ENCODE measurements around the gene TEAD2. TPM values are rescaled to one million over a fixed set of nuclear protein-coding genes. Genes with fewer than 3 reads are reported as not detected.

The TEAD2 gene
- total RNA-seq, 1 experiment from 2014 or later: 56.2 TPM

- DNase-seq (no peak), ATAC-seq (no peak)
- intact Hi-C loops (cut with micrococcal nuclease): no loop called here
- no peak overlapping the region for H3K4me3 ChIP-seq (ENCODE audit: low read length)
- no peak overlapping the region for H3K9ac ChIP-seq (ENCODE audit: low read length)
- H3K27ac ChIP-seq (ENCODE audit: low read length): no peak overlapping the region
- no peaks in the 10 kb centered on the region for H3K9me2 ChIP-seq (replicated peaks; ENCODE audit: low read length)
- no peak overlapping the region for H2AFZ ChIP-seq (ENCODE audit: low read length)
- ChIA-PET CTCF (no interaction called here), POLR2A (ENCODE audit: unreplicated experiment) (no interaction called here)
- H3K9me3 ChIP-seq (ENCODE audit: low read length): no peaks in the 10 kb centered on the region
- no peaks in the 10 kb centered on the region for H3K79me2 ChIP-seq (ENCODE audit: low read length)
- no peaks in the 10 kb centered on the region for H3K27me3 ChIP-seq (ENCODE audit: low read length)
- no peaks in the 10 kb centered on the region for H3K36me3 ChIP-seq (ENCODE audit: low read depth, low read length)
- no peaks in the 10 kb centered on the region for H4K20me1 ChIP-seq (ENCODE audit: low read length)
- H3F3A ChIP-seq (ENCODE audit: low read length, unreplicated experiment): no peaks in the 10 kb centered on the region
- peaks cover 1% of the 10 kb centered on the region for H3K4me1 ChIP-seq (ENCODE audit: insufficient read depth, low read length)
- no TSS peak for BruUV-seq (replicated peaks)
- TF ChIP-seq EZH2 (IDR thresholded peaks at IDR 0.05; ENCODE audit: low read length, unreplicated experiment): no peak
- no peak for TF ChIP-seq CTCF (conservative IDR thresholded peaks at IDR 0.05; ENCODE audit: low read depth, low read length)
- no peak for TF ChIP-seq EZH2phosphoT487 (IDR thresholded peaks at IDR 0.05; ENCODE audit: borderline replicate concordance, low read length)
- H3K4me2 ChIP-seq (ENCODE audit: low read length): no peak overlapping the region
Measured at GRCh38 chr19:49398001-49398615, 35.9 kb upstream of the TEAD2 start.

GRCh38 chr19:49396738-49397505, 34.7 kb upstream of the TEAD2 start:
- no peaks in the 10 kb centered on the region for H4K20me1 ChIP-seq (ENCODE audit: low read length)
- CTCF ChIA-PET: no interaction called here
- H3K79me2 ChIP-seq (ENCODE audit: low read length): no peaks in the 10 kb centered on the region
- H3K9me2 ChIP-seq (replicated peaks; ENCODE audit: low read length): no peaks in the 10 kb centered on the region
- H3K4me1 ChIP-seq (ENCODE audit: insufficient read depth, low read length): no peaks in the 10 kb centered on the region
- no peak overlapping the region for H3K4me2 ChIP-seq (ENCODE audit: low read length)
- POLR2A ChIA-PET (ENCODE audit: unreplicated experiment): no interaction called here
- no peaks in the 10 kb centered on the region for H3K36me3 ChIP-seq (ENCODE audit: low read depth, low read length)
- H3F3A ChIP-seq (ENCODE audit: low read length, unreplicated experiment): no peaks in the 10 kb centered on the region
- no peak overlapping the region for H3K27ac ChIP-seq (ENCODE audit: low read length)
- TF ChIP-seq EZH2 (IDR thresholded peaks at IDR 0.05; ENCODE audit: low read length, unreplicated experiment) (no peak), EZH2phosphoT487 (IDR thresholded peaks at IDR 0.05; ENCODE audit: borderline replicate concordance, low read length) (no peak), CTCF (conservative IDR thresholded peaks at IDR 0.05; ENCODE audit: low read depth, low read length) (no peak)
- no peaks in the 10 kb centered on the region for H3K27me3 ChIP-seq (ENCODE audit: low read length)
- no TSS peak for BruUV-seq (replicated peaks)
- no peak for ATAC-seq
- H3K4me3 ChIP-seq (ENCODE audit: low read length): no peak overlapping the region
- H3K9ac ChIP-seq (ENCODE audit: low read length): no peak overlapping the region
- no peak for DNase-seq
- H2AFZ ChIP-seq (ENCODE audit: low read length): no peak overlapping the region
- H3K9me3 ChIP-seq (ENCODE audit: low read length): no peaks in the 10 kb centered on the region
- intact Hi-C loops (cut with micrococcal nuclease): no loop called here
